Measurements from ENCODE around the gene ADGRL1.
"Not testable (repeated sequence)": the region's sequence is repeated elsewhere in the genome, so short reads cannot be mapped to it uniquely, and the experiment has no call there.

- TF ChIP-seq CTCF (IDR thresholded peaks at IDR 0.05); EZH2 (IDR thresholded peaks at IDR 0.05; ENCODE audit: borderline replicate concordance, insufficient read depth, low read depth, low read length, poor library complexity, severe bottlenecking): not testable (repeated sequence)
These were observed 44.3 kb upstream of the ADGRL1 start for GRCh38 chr19:14250315-14250714.

Data from B cell (primary cell).